ENCODE measurements around the gene ARL15. TPM values are rescaled to one million over a fixed set of nuclear protein-coding genes. Genes with fewer than 3 reads are reported as not detected.

Gene ARL15
- total and polyA plus RNA-seq, 4 donors: 5.0 to 24.8 (median 13.3) TPM

DNA sequence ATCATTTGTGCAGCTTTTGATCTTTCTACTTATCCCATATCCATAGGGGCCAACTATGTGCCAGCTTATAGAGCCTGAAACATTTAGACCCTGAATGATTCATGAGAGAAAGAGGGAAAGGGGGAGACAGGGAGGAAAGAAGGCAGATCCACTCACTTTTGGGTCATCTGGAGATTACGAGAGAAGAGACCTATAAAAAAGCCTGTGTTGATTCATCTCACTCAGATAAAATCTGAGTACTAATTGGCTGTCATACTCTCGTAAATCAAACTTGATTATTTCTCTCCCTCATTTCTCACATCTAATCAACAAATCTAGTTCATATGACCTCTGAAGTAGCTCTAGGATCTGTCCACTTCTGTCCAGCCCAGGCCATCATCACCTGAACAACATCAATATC lies 137.1 kb downstream of the ARL15 start:
- H3K9me3 ChIP-seq (ENCODE audit: control insufficient read depth in 4 of 4, low read length in 3 of 4): no peaks in the 10 kb centered on the region
- WGBS: 97% methylated on average over 2 of the region's 2 CpGs
- H3K27ac ChIP-seq (ENCODE audit: low read depth in 1 of 2, low read length in 2 of 2): no peak overlapping the region
- H3K36me3 ChIP-seq (ENCODE audit: control insufficient read depth in 4 of 4, insufficient read depth in 3 of 4, low read depth in 1 of 4, low read length in 3 of 4): no peaks in the 10 kb centered on the region
- no peak for DNase-seq (ENCODE audit: low spot score)
- no peaks in the 10 kb centered on the region for H3K4me1 ChIP-seq (ENCODE audit: control insufficient read depth in 4 of 4, insufficient read depth in 4 of 4, low read length in 3 of 4)
- no peak overlapping the region for H3K4me3 ChIP-seq (ENCODE audit: low read depth in 1 of 3, low read length in 3 of 3)
- TF ChIP-seq FOXA2 (IDR thresholded peaks at IDR 0.05) (no peak), HNF4A (conservative IDR thresholded peaks at IDR 0.05) (no peak), NR2F2 (IDR thresholded peaks at IDR 0.05) (no peak), REST (IDR thresholded peaks at IDR 0.05) (no peak), JUND (IDR thresholded peaks at IDR 0.05) (no peak), EGR1 (IDR thresholded peaks at IDR 0.05; ENCODE audit: low read depth in 2 of 2) (no peak), FOXA1 (IDR thresholded peaks at IDR 0.05) (no peak), TAF1 (conservative IDR thresholded peaks at IDR 0.05) (no peak), YY1 (IDR thresholded peaks at IDR 0.05) (no peak), GABPA (IDR thresholded peaks at IDR 0.05 in 1 of 2, conservative IDR thresholded peaks at IDR 0.05 in 1 of 2) (no peak), RAD21 (IDR thresholded peaks at IDR 0.05) (no peak), CTCF (IDR thresholded peaks at IDR 0.05; ENCODE audit: low read depth, low read length, missing input control) (no peak), SP1 (IDR thresholded peaks at IDR 0.05) (no peak), HNF4G (IDR thresholded peaks at IDR 0.05) (no peak), RXRA (IDR thresholded peaks at IDR 0.05) (no peak)
- TF ChIP-seq, protein P1, sequence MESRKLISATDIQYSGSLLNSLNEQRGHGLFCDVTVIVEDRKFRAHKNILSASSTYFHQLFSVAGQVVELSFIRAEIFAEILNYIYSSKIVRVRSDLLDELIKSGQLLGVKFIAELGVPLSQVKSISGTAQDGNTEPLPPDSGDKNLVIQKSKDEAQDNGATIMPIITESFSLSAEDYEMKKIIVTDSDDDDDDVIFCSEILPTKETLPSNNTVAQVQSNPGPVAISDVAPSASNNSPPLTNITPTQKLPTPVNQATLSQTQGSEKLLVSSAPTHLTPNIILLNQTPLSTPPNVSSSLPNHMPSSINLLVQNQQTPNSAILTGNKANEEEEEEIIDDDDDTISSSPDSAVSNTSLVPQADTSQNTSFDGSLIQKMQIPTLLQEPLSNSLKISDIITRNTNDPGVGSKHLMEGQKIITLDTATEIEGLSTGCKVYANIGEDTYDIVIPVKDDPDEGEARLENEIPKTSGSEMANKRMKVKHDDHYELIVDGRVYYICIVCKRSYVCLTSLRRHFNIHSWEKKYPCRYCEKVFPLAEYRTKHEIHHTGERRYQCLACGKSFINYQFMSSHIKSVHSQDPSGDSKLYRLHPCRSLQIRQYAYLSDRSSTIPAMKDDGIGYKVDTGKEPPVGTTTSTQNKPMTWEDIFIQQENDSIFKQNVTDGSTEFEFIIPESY (IDR thresholded peaks at IDR 0.05): no peak
- TF ChIP-seq, protein P2, sequence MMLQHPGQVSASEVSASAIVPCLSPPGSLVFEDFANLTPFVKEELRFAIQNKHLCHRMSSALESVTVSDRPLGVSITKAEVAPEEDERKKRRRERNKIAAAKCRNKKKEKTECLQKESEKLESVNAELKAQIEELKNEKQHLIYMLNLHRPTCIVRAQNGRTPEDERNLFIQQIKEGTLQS (IDR thresholded peaks at IDR 0.05): no peak
- TF ChIP-seq, protein P3, sequence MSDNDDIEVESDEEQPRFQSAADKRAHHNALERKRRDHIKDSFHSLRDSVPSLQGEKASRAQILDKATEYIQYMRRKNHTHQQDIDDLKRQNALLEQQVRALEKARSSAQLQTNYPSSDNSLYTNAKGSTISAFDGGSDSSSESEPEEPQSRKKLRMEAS (IDR thresholded peaks at IDR 0.05): no peak
- no peak overlapping the region for H3K9ac ChIP-seq (ENCODE audit: low read depth in 1 of 2, low read length in 2 of 2)
- H3K27me3 ChIP-seq (ENCODE audit: control insufficient read depth in 4 of 4, insufficient read depth in 4 of 4, low read length in 3 of 4): no peaks in the 10 kb centered on the region

Measured in liver (tissue), 9 donors.